ENCODE data around the gene PRR36. TPM values are rescaled to one million over a fixed set of nuclear protein-coding genes. Genes with fewer than 3 reads are reported as not detected.
A peak's percentile ranks its signal among the peaks of the same experiment; 100 is the strongest.

Gene PRR36
- total and polyA plus RNA-seq, 11 donors: 0.01 to 0.27 (median 0.08) TPM; not detected in 4

- 86 to 93% (median 91%) methylated on average over 21 to 26 of the region's 26 CpGs for WGBS, 4 donors
- Histone ChIP-seq H3K9me3 (no peaks in the 10 kb centered on the region), H3K4me3 (no peak overlapping the region), H3K27ac (no peak overlapping the region), H3K36me3 (peaks cover 0 to 13% (median 0%) of the 10 kb centered on the region in 9 donors), H3K4me1 (peaks cover 0 to 21% (median 4%) of the 10 kb centered on the region in 12 donors), H3K27me3 (no peaks in the 10 kb centered on the region)
- intact Hi-C loops (cut with DNase I): loop anchor here in 6 of 10 donors (2.0 to 10.0 kb wide), 7 partner anchors 50 to 403 kb away; partner anchors contain the start of genes MAP2K7 (in 3 of the 6), SNAPC2 (in 3 of the 6) and CTXN1 (in 1 of the 6)
- no peak for DNase-seq
- no peak for TF ChIP-seq POLR2A (IDR thresholded peaks at IDR 0.05)
- TF ChIP-seq, protein P1, sequence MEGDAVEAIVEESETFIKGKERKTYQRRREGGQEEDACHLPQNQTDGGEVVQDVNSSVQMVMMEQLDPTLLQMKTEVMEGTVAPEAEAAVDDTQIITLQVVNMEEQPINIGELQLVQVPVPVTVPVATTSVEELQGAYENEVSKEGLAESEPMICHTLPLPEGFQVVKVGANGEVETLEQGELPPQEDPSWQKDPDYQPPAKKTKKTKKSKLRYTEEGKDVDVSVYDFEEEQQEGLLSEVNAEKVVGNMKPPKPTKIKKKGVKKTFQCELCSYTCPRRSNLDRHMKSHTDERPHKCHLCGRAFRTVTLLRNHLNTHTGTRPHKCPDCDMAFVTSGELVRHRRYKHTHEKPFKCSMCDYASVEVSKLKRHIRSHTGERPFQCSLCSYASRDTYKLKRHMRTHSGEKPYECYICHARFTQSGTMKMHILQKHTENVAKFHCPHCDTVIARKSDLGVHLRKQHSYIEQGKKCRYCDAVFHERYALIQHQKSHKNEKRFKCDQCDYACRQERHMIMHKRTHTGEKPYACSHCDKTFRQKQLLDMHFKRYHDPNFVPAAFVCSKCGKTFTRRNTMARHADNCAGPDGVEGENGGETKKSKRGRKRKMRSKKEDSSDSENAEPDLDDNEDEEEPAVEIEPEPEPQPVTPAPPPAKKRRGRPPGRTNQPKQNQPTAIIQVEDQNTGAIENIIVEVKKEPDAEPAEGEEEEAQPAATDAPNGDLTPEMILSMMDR (IDR thresholded peaks at IDR 0.05): no peak
- no peak for ATAC-seq
Observed at GRCh38 chr19:7851623-7852500, 22.3 kb downstream of the PRR36 start.

DNA sequence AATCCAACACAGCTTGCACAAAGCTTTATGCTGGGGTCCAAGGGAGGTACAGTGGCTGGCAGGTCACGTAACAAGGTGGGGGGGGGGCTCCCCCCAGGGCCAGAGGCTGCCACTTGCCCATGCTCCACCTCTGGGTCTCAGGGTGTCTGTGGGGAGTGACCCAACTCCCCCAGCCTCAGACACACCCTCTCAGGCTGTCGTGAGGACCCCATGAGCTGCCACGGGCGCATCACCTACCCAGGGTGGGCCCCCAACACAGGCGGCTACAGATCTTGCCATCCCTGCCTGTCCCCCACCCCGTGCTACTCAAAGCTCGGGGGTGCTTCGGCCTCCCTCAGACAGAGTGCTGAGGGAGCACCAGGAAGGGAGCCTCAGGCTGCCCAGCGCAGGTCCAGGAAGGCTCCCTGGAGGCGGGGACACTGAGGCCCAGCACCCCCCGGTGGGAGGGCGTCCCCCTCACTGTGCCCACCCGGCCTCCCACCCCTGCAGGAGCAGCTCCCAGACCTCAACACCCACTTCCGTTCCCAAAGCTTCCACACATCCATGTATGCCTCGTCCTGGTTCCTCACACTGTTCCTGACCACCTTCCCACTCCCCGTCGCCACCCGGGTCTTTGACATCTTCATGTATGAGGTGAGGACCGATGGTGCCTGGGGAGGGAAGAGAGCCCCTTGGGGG is 23.1 kb downstream of the PRR36 start:
- peaks cover 0 to 13% (median 0%) of the 10 kb centered on the region in 9 donors for H3K36me3 ChIP-seq
- H3K4me1 ChIP-seq: peaks cover 0 to 21% (median 4%) of the 10 kb centered on the region in 12 donors
- intact Hi-C loops (cut with DNase I): loop anchor here in 6 of 10 donors (5.0 to 10.0 kb wide), 5 partner anchors 51 to 404 kb away; partner anchors contain the start of genes SNAPC2 (in 3 of the 6), MAP2K7 (in 2 of the 6) and CTXN1 (in 1 of the 6)
- no peak for DNase-seq
- TF ChIP-seq, protein P1 (IDR thresholded peaks at IDR 0.05): no peak
- TF ChIP-seq POLR2A (IDR thresholded peaks at IDR 0.05): no peak
- 90 to 94% (median 93%) methylated on average over 7 to 19 of the region's 19 CpGs for WGBS, 4 donors
- H3K9me3 ChIP-seq: no peaks in the 10 kb centered on the region
- H3K27me3 ChIP-seq: no peaks in the 10 kb centered on the region
- no peak for ATAC-seq
- H3K27ac ChIP-seq: no peak overlapping the region
- H3K4me3 ChIP-seq: no peak overlapping the region

- Histone ChIP-seq H3K9me3 (no peaks in the 10 kb centered on the region), H3K4me3 (no peak overlapping the region), H3K4me1 (peaks cover 0 to 21% (median 4%) of the 10 kb centered on the region in 12 donors), H3K36me3 (peaks cover 0 to 13% (median 0%) of the 10 kb centered on the region in 9 donors), H3K27me3 (no peaks in the 10 kb centered on the region), H3K27ac (no peak overlapping the region)
- DNase-seq (peak in 2 of 5 donors; percentile 40 to 54), ATAC-seq (peak; percentile 37 to 74 (median 68))
- TF ChIP-seq, protein P1 (IDR thresholded peaks at IDR 0.05): no peak
- TF ChIP-seq POLR2A (IDR thresholded peaks at IDR 0.05): no peak
- intact Hi-C loops (cut with DNase I): loop anchor here in 6 of 10 donors (5.0 to 10.0 kb wide), 5 partner anchors 52 to 405 kb away; partner anchors contain the start of genes SNAPC2 (in 3 of the 6), MAP2K7 (in 2 of the 6) and CTXN1 (in 1 of the 6)
- 46 to 56% (median 52%) methylated on average over 22 to 25 of the region's 25 CpGs for WGBS, 4 donors
Observed at GRCh38 chr19:7850000-7850813, 24.0 kb downstream of the PRR36 start.
